Activated CD8-positive, alpha-beta T cell treated with anti-CD3 and anti-CD28 coated beads, Interleukin-2, amount 10 ng/mL, durations not matched to agents 7 days and 5 days (primary cell): ENCODE results near the gene BTG4. TPM values are rescaled to one million over a fixed set of nuclear protein-coding genes. Genes with fewer than 3 reads are reported as not detected.

Source experiments
- ATAC-seq: fragments of 150-1000 bp; cut with Tn5 transposase; one replicate; pipeline ENCODE4 v1.10.0; 2021; ENCODE audit warnings: moderate library complexity
- CTCF ChIA-PET: fragments of 350-600 bp; sonication (Branson Sonifier 250); formaldehyde crosslinking; loops from one replicate; lab custom pipeline; 2021; ENCODE audit warnings: antibody characterized with exemption; lab: Charles Lee
- POLR2A ChIA-PET: fragments of 350-600 bp; sonication (Branson Sonifier 250); formaldehyde crosslinking; loops from one replicate; lab custom pipeline; 2021; ENCODE audit warnings: antibody characterized with exemption; lab: Charles Lee
- DNase-seq: peaks from one replicate; pipeline ENCODE4 v3.0.0-alpha.2; 2020
- H3K27ac Mint-ChIP-seq: one replicate; pipeline ENCODE4 v1.8.0; 2021; ENCODE audit warnings: mild to moderate bottlenecking, mixed read lengths
- H3K27me3 Mint-ChIP-seq: one replicate; pipeline ENCODE4 v1.8.0; 2021; ENCODE audit warnings: low read depth, mixed read lengths
- H3K36me3 Mint-ChIP-seq: one replicate; pipeline ENCODE4 v1.8.0; 2021; ENCODE audit warnings: low read depth, mixed read lengths
- H3K4me1 Mint-ChIP-seq: one replicate; pipeline ENCODE4 v1.8.0; 2021; ENCODE audit warnings: low read depth, mixed read lengths
- H3K4me3 Mint-ChIP-seq: one replicate; pipeline ENCODE4 v1.8.0; 2021; ENCODE audit warnings: mild to moderate bottlenecking, mixed read lengths
- H3K9me3 Mint-ChIP-seq: one replicate; pipeline ENCODE4 v1.8.0; 2022; ENCODE audit warnings: mixed read lengths; ENCODE audit not compliant: insufficient read depth
- microRNA-seq: library from miRNA; unstranded; fragments of <30 nt; microRNA quantifications from one replicate; pipeline ENCODE4 v1.2.0, GENCODE V29; 2022
- total RNA-seq, 2 experiments: library from RNA; stranded (reverse); gene quantifications; one replicate each; pipeline ENCODE4 v1.2.3, GENCODE V29; 2021

The BTG4 gene
- total RNA-seq, 2 experiments from 2014 or later, result not detected

DNA sequence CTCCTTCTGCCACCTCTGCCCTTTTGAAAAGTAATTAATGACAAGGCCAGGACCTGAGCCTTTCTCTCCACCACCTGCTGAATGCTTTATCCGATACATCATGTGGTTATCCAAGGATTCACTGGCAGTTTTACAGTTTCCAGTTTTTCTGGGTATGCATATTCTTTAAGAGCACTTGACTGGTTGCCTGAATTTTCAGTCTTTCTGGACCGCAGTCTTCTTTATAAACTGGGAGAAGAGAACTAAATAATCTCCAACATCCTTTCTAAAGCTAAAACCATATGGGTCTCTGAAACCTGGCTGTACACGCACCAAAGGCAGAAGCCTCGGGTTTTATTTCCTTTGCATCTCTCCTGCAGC lies 65.1 kb downstream of the BTG4 start:
- H3K4me1 Mint-ChIP-seq, result peaks cover 17% of the 10 kb centered on the region
- ChIA-PET CTCF (interaction anchor here (0.8 to 3.8 kb wide), 31 partner anchors 8 to 319 kb away, joined by 3 to 57 read pairs (median 6); partner anchors contain the start of genes POU2AF1 and PPP2R1B), POLR2A (interaction anchor here (0.9 kb wide), 1 partner anchor 9 kb away, joined by 7 read pairs; no protein-coding TSS in a partner anchor)
- DNase-seq (no peak), ATAC-seq (no peak)
- H3K4me3 Mint-ChIP-seq, result no peak overlapping the region
- H3K36me3 Mint-ChIP-seq, result no peaks in the 10 kb centered on the region
- H3K27ac Mint-ChIP-seq, result peak overlapping the region; percentile 48
- H3K9me3 Mint-ChIP-seq, result no peaks in the 10 kb centered on the region
- peaks cover 4% of the 10 kb centered on the region for H3K27me3 Mint-ChIP-seq

- Mint-ChIP-seq H3K4me3 (no peak overlapping the region), H3K4me1 (peaks cover 17% of the 10 kb centered on the region), H3K9me3 (no peaks in the 10 kb centered on the region), H3K27ac (peak overlapping the region; percentile 48), H3K27me3 (peaks cover 4% of the 10 kb centered on the region), H3K36me3 (no peaks in the 10 kb centered on the region)
- DNase-seq (peak; percentile 89), ATAC-seq (peak; percentile 99)
- POLR2A ChIA-PET, result interaction anchor here (0.6 to 0.9 kb wide), 3 partner anchors 9 to 438 kb away, joined by 3 to 7 read pairs (median 3); no protein-coding TSS in a partner anchor
- CTCF ChIA-PET, result interaction anchor here (0.8 to 3.8 kb wide), 37 partner anchors 9 to 924 kb away, joined by 3 to 57 read pairs (median 5); partner anchors contain the start of genes POU2AF1 and PPP2R1B
Measured at GRCh38 chr11:111446404-111447111, 65.6 kb downstream of the BTG4 start.

DNA sequence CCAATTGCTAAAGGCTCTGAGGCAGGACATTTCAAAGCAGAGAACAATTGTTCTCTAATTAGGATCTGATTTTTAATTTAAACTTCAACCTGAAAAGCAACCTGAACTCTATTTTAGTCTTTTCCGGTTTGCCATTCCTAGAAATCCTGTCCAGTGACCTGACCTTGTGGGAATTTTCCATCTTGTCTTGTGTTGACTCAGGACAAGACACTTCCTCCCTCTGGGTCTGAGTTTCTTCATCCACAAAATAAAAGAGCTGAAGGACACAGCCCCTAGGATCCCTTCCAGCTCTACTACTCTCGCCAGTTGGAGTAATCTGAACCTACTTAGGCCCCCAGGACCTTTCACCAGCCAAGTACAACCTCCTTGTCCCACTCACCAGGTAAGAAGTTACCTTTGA lies 66.6 kb downstream of the BTG4 start:
- ChIA-PET CTCF (interaction anchor here (0.9 to 3.8 kb wide), 26 partner anchors 9 to 923 kb away, joined by 3 to 57 read pairs (median 6); partner anchors contain the start of gene POU2AF1), POLR2A (interaction anchor here (0.6 to 0.9 kb wide), 2 partner anchors 8 to 437 kb away, joined by 3 read pairs; no protein-coding TSS in a partner anchor)
- Mint-ChIP-seq H3K4me1 (peaks cover 18% of the 10 kb centered on the region), H3K27me3 (peaks cover 4% of the 10 kb centered on the region), H3K36me3 (no peaks in the 10 kb centered on the region), H3K4me3 (no peak overlapping the region), H3K9me3 (no peaks in the 10 kb centered on the region), H3K27ac (no peak overlapping the region)
- ATAC-seq, result no peak
- DNase-seq, result no peak

Small RNAs within 50 kb of the gene (microRNA-seq; reads per million reads assigned to microRNA genes)
- gene MIR34B (23.5 reads per million, percentile 38 among the genes with 10 or more reads in this experiment), gene MIR34C (420 reads per million, percentile 75 among the genes with 10 or more reads in this experiment)

Other genes starting within 250 kb of the BTG4 start
- gene POU2AF3, start 213.8 kb downstream of the BTG4 start, total RNA-seq, result not detected
- gene POU2AF1, start 133.1 kb downstream of the BTG4 start, total RNA-seq, result 1 to 10 TPM; 1.7 to 2.4 TPM
- under 1 TPM in 1 of 2 experiments, not detected in 1; 0.37 TPM for gene HOATZ, start 2.4 kb upstream of the BTG4 start, total RNA-seq
- 10 to 100 TPM; 11.1 to 12.8 TPM for gene LAYN, start 28.3 kb upstream of the BTG4 start, total RNA-seq
- 10 to 100 TPM in 1 of 2 experiments, 1 to 10 TPM in 1; 8.9 to 10.2 TPM for gene SIK2, start 90.1 kb upstream of the BTG4 start, total RNA-seq